Panc1 (cell line): Measurements from ENCODE around the gene VANGL2. TPM values are rescaled to one million over a fixed set of nuclear protein-coding genes. Genes with fewer than 3 reads are reported as not detected.

ENCODE experiments used
- ATAC-seq: fragments of 200-7000 bp; cut with Tn5 transposase; 2 replicates; pipeline ENCODE4 v1.9.1; 2020; ENCODE audit warnings: mild to moderate bottlenecking, moderate library complexity
- BruUV-seq: library from RNA; stranded (reverse); fragments of 400-500 nt; replicated peaks from 2 replicates; lab custom pipeline; 2021; lab: Mats Ljungman, UMichigan
- CTCF ChIA-PET: fragments of 300-600 bp; sonication (Branson Sonifier 250); formaldehyde crosslinking; loops from one replicate; lab custom pipeline; 2022; ENCODE audit warnings: antibody characterized with exemption; lab: Charles Lee
- POLR2A ChIA-PET: fragments of 300-600 bp; sonication (Branson Sonifier 250); formaldehyde crosslinking; loops from one replicate; lab custom pipeline; 2022; ENCODE audit warnings: antibody characterized with exemption; lab: Charles Lee
- DNase-seq: peaks from one replicate; pipeline ENCODE4 v3.0.0-alpha.2; 2010; ENCODE audit warnings: low read depth, low spot score
- H3K27ac ChIP-seq: 2 replicates; pipeline ENCODE4 v1.5.1; 2011; ENCODE audit warnings: mild to moderate bottlenecking, low read length, inconsistent platforms
- H3K27me3 ChIP-seq: fragments of 200-500 bp; sonication (Bioruptor generic); 2 replicates; pipeline ENCODE4 v1.6.0; 2014; ENCODE audit warnings: low read length, inconsistent platforms; ENCODE audit not compliant: control insufficient read depth, insufficient read depth
- H3K36me3 ChIP-seq: fragments of 200-500 bp; sonication (Bioruptor generic); 2 replicates; pipeline ENCODE4 v1.5.1; 2014; ENCODE audit warnings: inconsistent platforms, mild to moderate bottlenecking, low read length, moderate library complexity; ENCODE audit not compliant: control insufficient read depth, insufficient read depth
- H3K4me1 ChIP-seq: 2 replicates; pipeline ENCODE4 v1.5.1; 2011; ENCODE audit warnings: inconsistent platforms, mild to moderate bottlenecking, low read length, moderate library complexity; ENCODE audit not compliant: control insufficient read depth, insufficient read depth
- H3K4me3 ChIP-seq, 2 experiments: 2 replicates each; pipeline ENCODE4 v1.5.1; 2011 to 2012; ENCODE audit warnings: low read depth in 2 of 2, low read length in 2 of 2, mild to moderate bottlenecking in 2 of 2, inconsistent platforms in 1 of 2, moderate library complexity in 1 of 2
- H3K9me3 ChIP-seq: fragments of 200-500 bp; sonication (Bioruptor generic); 2 replicates; pipeline ENCODE4 v1.5.1; 2014; ENCODE audit warnings: low read depth, mild to moderate bottlenecking, inconsistent platforms, low read length, moderate library complexity; ENCODE audit not compliant: control insufficient read depth, insufficient read depth
- POLR2AphosphoS5 ChIP-seq: IDR thresholded peaks from 2 replicates; pipeline ENCODE4 v1.6.1; 2012; ENCODE audit warnings: mild to moderate bottlenecking, low read depth, low read length, moderate library complexity
- SIN3A ChIP-seq: IDR thresholded peaks from 2 replicates; pipeline ENCODE4 v1.6.1; 2012; ENCODE audit warnings: low read depth, mild to moderate bottlenecking, low read length, moderate library complexity, borderline replicate concordance; ENCODE audit not compliant: insufficient read depth
- TCF7L2 ChIP-seq: IDR thresholded peaks from 2 replicates; pipeline ENCODE4 v1.6.1; 2011; ENCODE audit warnings: mild to moderate bottlenecking, low read depth, low read length, inconsistent platforms
- in situ Hi-C: cut with HindIII; loops from 2 replicates; pipeline ENCODE4 v1.10.0; 2016; ENCODE audit warnings: low sequenced_read_pairs, low pct_unique_long_range_greater_than_20kb
- intact Hi-C: fragments of 100-400 bp; cut with micrococcal nuclease; formaldehyde crosslinking; loops from one replicate; pipeline ENCODE4 v1.10.0; 2022; ENCODE audit not compliant: unreplicated experiment
- total RNA-seq: library from RNA; stranded (reverse); gene quantifications from one replicate; pipeline ENCODE4 v1.2.1, GENCODE V29; 2021; ENCODE audit not compliant: unreplicated experiment
- TF ChIP-seq, protein P1 (sequence below): fragments of 450-650 bp; IDR thresholded peaks from 2 replicates; pipeline ENCODE4 v1.5.1; 2017; ENCODE audit warnings: mild to moderate bottlenecking
- TF ChIP-seq, protein P2 (sequence below), 2 experiments: IDR thresholded peaks; 2 replicates each; pipeline ENCODE4 v1.6.1; 2011 to 2012; ENCODE audit warnings: low read depth in 2 of 2, control low read depth in 1 of 2, low read length in 1 of 2, mild to moderate bottlenecking in 1 of 2, moderate library complexity in 1 of 2; ENCODE audit not compliant: insufficient read depth in 1 of 2

The VANGL2 gene
- total RNA-seq, 1 experiment from 2014 or later = 0.10 TPM

DNA sequence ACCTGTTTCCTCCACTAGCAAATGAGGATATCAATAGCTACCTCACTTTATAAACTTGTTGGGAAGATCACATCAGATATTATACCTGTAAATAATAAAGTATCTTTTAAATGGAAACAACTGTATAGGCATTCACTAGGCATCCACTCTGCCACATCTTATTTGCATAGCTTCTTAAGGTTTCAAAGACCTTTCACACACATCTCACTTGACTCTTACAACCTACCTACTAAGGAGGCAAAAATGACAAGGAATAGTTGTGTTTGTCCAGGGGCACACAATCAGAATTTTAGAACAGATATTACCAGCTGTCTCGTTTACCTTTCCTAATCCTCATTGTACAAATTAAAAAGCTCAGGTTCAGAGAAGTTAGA, 51.5 kb downstream of the VANGL2 start:
- no TSS peak for BruUV-seq
- no peaks in the 10 kb centered on the region for H3K9me3 ChIP-seq
- DNase-seq = no peak
- ChIA-PET CTCF (no interaction called here), POLR2A (no interaction called here)
- no peak overlapping the region for H3K4me3 ChIP-seq
- no peak overlapping the region for H3K27ac ChIP-seq
- ATAC-seq = no peak
- no peaks in the 10 kb centered on the region for H3K36me3 ChIP-seq
- in situ Hi-C loops (no loop called here), intact Hi-C loops (no loop called here)
- TF ChIP-seq TCF7L2 = no peak
- TF ChIP-seq, protein P1, sequence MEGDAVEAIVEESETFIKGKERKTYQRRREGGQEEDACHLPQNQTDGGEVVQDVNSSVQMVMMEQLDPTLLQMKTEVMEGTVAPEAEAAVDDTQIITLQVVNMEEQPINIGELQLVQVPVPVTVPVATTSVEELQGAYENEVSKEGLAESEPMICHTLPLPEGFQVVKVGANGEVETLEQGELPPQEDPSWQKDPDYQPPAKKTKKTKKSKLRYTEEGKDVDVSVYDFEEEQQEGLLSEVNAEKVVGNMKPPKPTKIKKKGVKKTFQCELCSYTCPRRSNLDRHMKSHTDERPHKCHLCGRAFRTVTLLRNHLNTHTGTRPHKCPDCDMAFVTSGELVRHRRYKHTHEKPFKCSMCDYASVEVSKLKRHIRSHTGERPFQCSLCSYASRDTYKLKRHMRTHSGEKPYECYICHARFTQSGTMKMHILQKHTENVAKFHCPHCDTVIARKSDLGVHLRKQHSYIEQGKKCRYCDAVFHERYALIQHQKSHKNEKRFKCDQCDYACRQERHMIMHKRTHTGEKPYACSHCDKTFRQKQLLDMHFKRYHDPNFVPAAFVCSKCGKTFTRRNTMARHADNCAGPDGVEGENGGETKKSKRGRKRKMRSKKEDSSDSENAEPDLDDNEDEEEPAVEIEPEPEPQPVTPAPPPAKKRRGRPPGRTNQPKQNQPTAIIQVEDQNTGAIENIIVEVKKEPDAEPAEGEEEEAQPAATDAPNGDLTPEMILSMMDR = no peak
- TF ChIP-seq, protein P2, sequence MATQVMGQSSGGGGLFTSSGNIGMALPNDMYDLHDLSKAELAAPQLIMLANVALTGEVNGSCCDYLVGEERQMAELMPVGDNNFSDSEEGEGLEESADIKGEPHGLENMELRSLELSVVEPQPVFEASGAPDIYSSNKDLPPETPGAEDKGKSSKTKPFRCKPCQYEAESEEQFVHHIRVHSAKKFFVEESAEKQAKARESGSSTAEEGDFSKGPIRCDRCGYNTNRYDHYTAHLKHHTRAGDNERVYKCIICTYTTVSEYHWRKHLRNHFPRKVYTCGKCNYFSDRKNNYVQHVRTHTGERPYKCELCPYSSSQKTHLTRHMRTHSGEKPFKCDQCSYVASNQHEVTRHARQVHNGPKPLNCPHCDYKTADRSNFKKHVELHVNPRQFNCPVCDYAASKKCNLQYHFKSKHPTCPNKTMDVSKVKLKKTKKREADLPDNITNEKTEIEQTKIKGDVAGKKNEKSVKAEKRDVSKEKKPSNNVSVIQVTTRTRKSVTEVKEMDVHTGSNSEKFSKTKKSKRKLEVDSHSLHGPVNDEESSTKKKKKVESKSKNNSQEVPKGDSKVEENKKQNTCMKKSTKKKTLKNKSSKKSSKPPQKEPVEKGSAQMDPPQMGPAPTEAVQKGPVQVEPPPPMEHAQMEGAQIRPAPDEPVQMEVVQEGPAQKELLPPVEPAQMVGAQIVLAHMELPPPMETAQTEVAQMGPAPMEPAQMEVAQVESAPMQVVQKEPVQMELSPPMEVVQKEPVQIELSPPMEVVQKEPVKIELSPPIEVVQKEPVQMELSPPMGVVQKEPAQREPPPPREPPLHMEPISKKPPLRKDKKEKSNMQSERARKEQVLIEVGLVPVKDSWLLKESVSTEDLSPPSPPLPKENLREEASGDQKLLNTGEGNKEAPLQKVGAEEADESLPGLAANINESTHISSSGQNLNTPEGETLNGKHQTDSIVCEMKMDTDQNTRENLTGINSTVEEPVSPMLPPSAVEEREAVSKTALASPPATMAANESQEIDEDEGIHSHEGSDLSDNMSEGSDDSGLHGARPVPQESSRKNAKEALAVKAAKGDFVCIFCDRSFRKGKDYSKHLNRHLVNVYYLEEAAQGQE (IDR thresholded peaks at IDR 0.05; ENCODE audit: insufficient read depth in 1 of 2, low read depth in 2 of 2, low read length in 1 of 2) = no peak
- no peak for TF ChIP-seq POLR2AphosphoS5
- no peak for TF ChIP-seq SIN3A
- H3K4me1 ChIP-seq = no peaks in the 10 kb centered on the region
- no peaks in the 10 kb centered on the region; the same call in 1 of the 2 replicates for H3K27me3 ChIP-seq

DNA sequence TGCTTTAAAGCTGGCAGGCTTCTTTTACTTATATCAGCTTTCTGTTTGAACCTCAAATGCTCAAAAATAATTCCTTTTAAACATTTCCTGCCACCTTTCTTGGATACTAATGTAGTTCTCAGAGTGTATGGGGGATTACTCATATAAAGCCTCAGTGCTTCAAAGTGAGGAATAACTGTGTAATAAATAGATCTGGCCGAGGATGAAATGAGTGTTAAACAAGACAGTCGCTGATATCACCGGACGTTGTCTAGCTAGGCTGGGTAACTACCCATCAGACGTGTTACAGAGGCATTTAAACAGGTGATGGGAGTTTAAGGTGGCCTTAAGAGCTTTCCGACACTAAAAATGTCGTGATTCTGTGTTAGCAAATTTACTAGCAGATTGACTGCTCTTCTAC, 53.1 kb downstream of the VANGL2 start:
- in situ Hi-C loops (no loop called here), intact Hi-C loops (no loop called here)
- no peaks in the 10 kb centered on the region for H3K4me1 ChIP-seq
- ChIA-PET CTCF (no interaction called here), POLR2A (no interaction called here)
- BruUV-seq = no TSS peak
- TF ChIP-seq POLR2AphosphoS5 = no peak
- TF ChIP-seq, protein P1 = no peak
- no peak for TF ChIP-seq TCF7L2
- ATAC-seq (no peak), DNase-seq (no peak)
- H3K4me3 ChIP-seq = no peak overlapping the region
- no peaks in the 10 kb centered on the region for H3K9me3 ChIP-seq
- no peak overlapping the region for H3K27ac ChIP-seq
- H3K36me3 ChIP-seq = no peaks in the 10 kb centered on the region
- no peaks in the 10 kb centered on the region for H3K27me3 ChIP-seq
